ENCODE measurements around the gene ARMC10.

The ARMC10 gene

DNA sequence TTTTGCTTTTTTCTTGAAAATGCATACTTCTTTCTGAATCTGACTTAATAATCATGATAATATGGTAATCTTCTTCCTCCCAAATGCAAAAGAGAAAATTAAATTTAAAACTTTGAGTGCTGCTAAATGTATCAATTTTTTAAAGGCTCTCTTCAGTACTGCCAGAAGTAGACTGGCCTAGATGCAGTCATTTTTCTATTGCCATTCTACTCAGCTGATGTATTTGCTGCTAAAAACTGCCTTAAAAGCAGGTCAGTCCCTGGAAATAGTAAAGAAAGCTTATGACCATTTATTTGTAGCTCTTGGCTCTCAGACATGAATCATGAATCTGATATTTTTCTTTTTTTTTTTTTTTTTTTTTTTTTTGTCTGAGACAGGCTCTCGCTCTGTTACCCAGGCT lies 45.4 kb downstream of the ARMC10 start:
- no peak for TF ChIP-seq SIN3A (IDR thresholded peaks at IDR 0.05; ENCODE audit: borderline replicate concordance, insufficient read depth, low read length)
- TF ChIP-seq TAF1 (IDR thresholded peaks at IDR 0.05; ENCODE audit: borderline replicate concordance, insufficient read depth, low read length) = no peak
- TF ChIP-seq FOXP2 (optimal IDR thresholded peaks at IDR 0.05; ENCODE audit: borderline replicate concordance, extremely low read depth, extremely low read length, insufficient read depth) = no peak
- TF ChIP-seq POLR2AphosphoS5 (IDR thresholded peaks at IDR 0.05; ENCODE audit: low read depth, low read length) = no peak
- TF ChIP-seq REST (IDR thresholded peaks at IDR 0.05; ENCODE audit: insufficient read depth in 1 of 2, low read depth in 2 of 2, low read length in 2 of 2) = no peak

DNA sequence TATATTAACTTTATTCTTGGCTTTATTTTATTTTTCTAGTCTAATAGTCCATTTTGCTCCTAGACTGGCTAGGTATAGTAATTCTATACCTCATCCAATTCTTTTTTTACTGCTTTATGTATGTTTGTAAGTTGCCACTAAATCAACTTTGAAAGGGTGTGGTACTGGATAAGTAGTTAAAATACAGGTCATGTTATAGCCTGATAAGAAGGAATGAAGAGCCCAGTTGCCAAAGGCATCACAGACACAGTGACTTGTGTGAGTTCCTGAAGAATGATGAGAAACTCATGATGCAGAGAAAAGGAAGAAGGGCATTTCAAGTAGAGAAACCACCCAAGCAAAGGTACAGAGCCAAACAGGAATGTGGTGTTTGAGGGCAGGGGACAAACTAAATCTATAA lies 46.7 kb downstream of the ARMC10 start:
- no peak for TF ChIP-seq REST (IDR thresholded peaks at IDR 0.05; ENCODE audit: insufficient read depth in 1 of 2, low read depth in 2 of 2, low read length in 2 of 2)
- no peak for TF ChIP-seq POLR2AphosphoS5 (IDR thresholded peaks at IDR 0.05; ENCODE audit: low read depth, low read length)

GRCh38 chr7:103123529-103123928 lies 48.6 kb downstream of the ARMC10 start:
- no peak for TF ChIP-seq REST (IDR thresholded peaks at IDR 0.05; ENCODE audit: insufficient read depth in 1 of 2, low read depth in 2 of 2, low read length in 2 of 2)

- no peak for TF ChIP-seq SIN3A (IDR thresholded peaks at IDR 0.05; ENCODE audit: borderline replicate concordance, insufficient read depth, low read length)
- no peak for TF ChIP-seq REST (IDR thresholded peaks at IDR 0.05; ENCODE audit: insufficient read depth in 1 of 2, low read depth in 2 of 2, low read length in 2 of 2)
- TF ChIP-seq TAF1 (IDR thresholded peaks at IDR 0.05; ENCODE audit: borderline replicate concordance, insufficient read depth, low read length) = no peak
- TF ChIP-seq POLR2AphosphoS5 (IDR thresholded peaks at IDR 0.05; ENCODE audit: low read depth, low read length) = no peak
- TF ChIP-seq FOXP2 (optimal IDR thresholded peaks at IDR 0.05; ENCODE audit: borderline replicate concordance, extremely low read depth, extremely low read length, insufficient read depth) = no peak
These were observed 49.6 kb downstream of the ARMC10 start for GRCh38 chr7:103124429-103124979.

DNA sequence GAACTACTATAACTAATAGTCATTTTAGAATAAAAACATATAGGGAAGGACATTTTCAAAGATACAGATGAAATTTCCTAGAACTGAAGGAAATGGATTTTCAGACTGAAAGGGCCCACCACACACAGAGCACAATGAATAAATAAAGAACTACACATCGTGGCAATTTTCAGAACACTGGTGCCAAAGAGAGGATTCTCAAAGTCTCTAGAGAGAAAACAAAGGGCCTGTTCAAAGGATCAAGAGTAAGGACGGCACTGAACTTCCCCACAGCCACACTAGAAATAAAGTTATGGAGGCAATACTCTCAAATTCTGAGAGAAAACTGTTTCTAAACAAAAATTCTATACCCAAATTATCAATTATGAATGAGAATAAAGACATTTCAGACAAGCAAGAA lies 52.1 kb downstream of the ARMC10 start:
- TF ChIP-seq REST (IDR thresholded peaks at IDR 0.05; ENCODE audit: insufficient read depth in 1 of 2, low read depth in 2 of 2, low read length in 2 of 2) (no peak), SIN3A (IDR thresholded peaks at IDR 0.05; ENCODE audit: borderline replicate concordance, insufficient read depth, low read length) (no peak), POLR2AphosphoS5 (IDR thresholded peaks at IDR 0.05; ENCODE audit: low read depth, low read length) (no peak), TAF1 (IDR thresholded peaks at IDR 0.05; ENCODE audit: borderline replicate concordance, insufficient read depth, low read length) (no peak), FOXP2 (optimal IDR thresholded peaks at IDR 0.05; ENCODE audit: borderline replicate concordance, extremely low read depth, extremely low read length, insufficient read depth) (no peak)
